PFSK-1 (cell line): ENCODE data around the gene MRPL27.

Experiments
- POLR2AphosphoS5 ChIP-seq: IDR thresholded peaks from 2 replicates; pipeline ENCODE4 v1.6.1; 2012; ENCODE audit warnings: low read depth, mild to moderate bottlenecking, control low read depth, low read length, moderate library complexity
- REST ChIP-seq, 2 experiments: IDR thresholded peaks; 2 replicates each; pipeline versions ENCODE4 v1.6.1 to v1.8.0; 2011 to 2012; ENCODE audit warnings: low read depth in 2 of 2, low read length in 2 of 2, control low read depth in 1 of 2, inconsistent platforms in 1 of 2, mild to moderate bottlenecking in 1 of 2, moderate library complexity in 1 of 2; ENCODE audit not compliant: insufficient read depth in 1 of 2
- SIN3A ChIP-seq: IDR thresholded peaks from 2 replicates; pipeline ENCODE4 v1.6.1; 2012; ENCODE audit warnings: mild to moderate bottlenecking, low read length, moderate library complexity, borderline replicate concordance; ENCODE audit not compliant: insufficient read depth
- TAF1 ChIP-seq: IDR thresholded peaks from 2 replicates; pipeline ENCODE4 v1.6.1; 2012; ENCODE audit warnings: low read length, control low read depth, borderline replicate concordance; ENCODE audit not compliant: insufficient read depth

GRCh38 chr17:50382931-50383330 lies 9.9 kb upstream of the MRPL27 start:
- TF ChIP-seq TAF1: no peak
- TF ChIP-seq REST (IDR thresholded peaks at IDR 0.05; ENCODE audit: insufficient read depth in 1 of 2, low read depth in 2 of 2, low read length in 2 of 2): no peak
- no peak for TF ChIP-seq POLR2AphosphoS5
- no peak for TF ChIP-seq SIN3A
